Ovary (tissue), 3 donors: ENCODE data around the gene DOCK10.
"Not testable (repeated sequence)": the region's sequence is repeated elsewhere in the genome, so short reads cannot be mapped to it uniquely, and the experiment has no call there.

Experiments used
- EP300 ChIP-seq: sonication (generic); formaldehyde crosslinking; IDR thresholded peaks from one replicate; pipeline ENCODE4 v1.6.1; 2017; ENCODE audit warnings: antibody characterized with exemption
- TF ChIP-seq, protein P1 (sequence below), 3 donors: fragments of 450-650 bp in 2 of 3; fragments of 200-600 bp in 1 of 3; IDR thresholded peaks; one replicate each; pipeline versions ENCODE4 v1.5.1 to v1.8.0; 2016 to 2022; ENCODE audit warnings: antibody characterized with exemption in 3 of 3, mild to moderate bottlenecking in 1 of 3
- donor health status: DM: no; HTN: no; CAD: no.

DNA sequence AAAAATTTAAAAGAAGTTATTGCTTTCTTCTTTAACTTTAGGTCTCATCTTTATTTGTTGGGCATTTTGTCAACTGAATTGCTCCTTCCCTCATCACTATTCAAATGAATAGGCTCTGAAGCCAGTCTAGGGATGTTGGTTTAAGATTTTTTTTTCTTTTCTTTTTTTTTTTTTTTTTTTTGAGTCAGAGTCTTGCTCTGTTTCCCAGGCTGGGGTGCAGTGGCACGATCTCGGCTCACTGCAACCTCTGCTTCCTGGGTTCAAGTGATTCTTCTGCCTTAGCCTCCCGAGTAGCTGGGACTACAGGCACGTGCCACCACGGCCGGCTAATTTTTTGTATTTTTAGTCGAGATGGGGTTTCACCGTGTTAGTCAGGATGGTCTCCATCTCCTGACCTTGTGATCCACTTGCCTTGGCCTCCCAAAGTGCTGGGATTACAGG lies 98.6 kb downstream of the DOCK10 start:
- TF ChIP-seq, protein P1, sequence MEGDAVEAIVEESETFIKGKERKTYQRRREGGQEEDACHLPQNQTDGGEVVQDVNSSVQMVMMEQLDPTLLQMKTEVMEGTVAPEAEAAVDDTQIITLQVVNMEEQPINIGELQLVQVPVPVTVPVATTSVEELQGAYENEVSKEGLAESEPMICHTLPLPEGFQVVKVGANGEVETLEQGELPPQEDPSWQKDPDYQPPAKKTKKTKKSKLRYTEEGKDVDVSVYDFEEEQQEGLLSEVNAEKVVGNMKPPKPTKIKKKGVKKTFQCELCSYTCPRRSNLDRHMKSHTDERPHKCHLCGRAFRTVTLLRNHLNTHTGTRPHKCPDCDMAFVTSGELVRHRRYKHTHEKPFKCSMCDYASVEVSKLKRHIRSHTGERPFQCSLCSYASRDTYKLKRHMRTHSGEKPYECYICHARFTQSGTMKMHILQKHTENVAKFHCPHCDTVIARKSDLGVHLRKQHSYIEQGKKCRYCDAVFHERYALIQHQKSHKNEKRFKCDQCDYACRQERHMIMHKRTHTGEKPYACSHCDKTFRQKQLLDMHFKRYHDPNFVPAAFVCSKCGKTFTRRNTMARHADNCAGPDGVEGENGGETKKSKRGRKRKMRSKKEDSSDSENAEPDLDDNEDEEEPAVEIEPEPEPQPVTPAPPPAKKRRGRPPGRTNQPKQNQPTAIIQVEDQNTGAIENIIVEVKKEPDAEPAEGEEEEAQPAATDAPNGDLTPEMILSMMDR (IDR thresholded peaks at IDR 0.05): not testable (repeated sequence)
- not testable (repeated sequence) for TF ChIP-seq EP300
